HepG2 (cell line): Measurements from ENCODE around the gene N4BP2. TPM values are rescaled to one million over a fixed set of nuclear protein-coding genes. Genes with fewer than 3 reads are reported as not detected.

ENCODE experiments used
- ATAC-seq: fragments of 200-7000 bp; cut with Tn5 transposase; 3 replicates; pipeline ENCODE4 v1.9.1; 2020; ENCODE audit warnings: mild to moderate bottlenecking, moderate library complexity
- BruUV-seq: library from RNA; stranded (reverse); fragments of 400-500 nt; replicated peaks from 2 replicates; lab custom pipeline; 2021; lab: Mats Ljungman, UMichigan
- CTCF ChIA-PET: fragments of 300-600 bp; formaldehyde crosslinking; extraction: SDS; loops from one replicate; lab custom pipeline; 2021; ENCODE audit warnings: low total read pairs, inconsistent platforms, low intra/inter-chr PET ratio; lab: Yijun Ruan, JAX
- POLR2A ChIA-PET: fragments of 350-600 bp; sonication (Branson Sonifier 250); formaldehyde crosslinking; loops from one replicate; lab custom pipeline; 2020; ENCODE audit warnings: antibody characterized with exemption, inconsistent platforms; lab: Yijun Ruan, JAX
- DNase-seq: peaks from one replicate; pipeline ENCODE4 v3.0.0-alpha.2; 2015; ENCODE audit warnings: low spot score
- FAIRE-seq: peaks from 3 replicates; lab custom pipeline; 2011; peaks lifted over from hg19 to GRCh38; lab: Jason Lieb, UNC
- H2AFZ ChIP-seq: one replicate; pipeline ENCODE4 v1.6.1; 2011; ENCODE audit warnings: low read length, inconsistent platforms
- H3K27ac ChIP-seq: fragments of 300-600 bp; 3 replicates; pipeline ENCODE4 v1.8.0; 2011; ENCODE audit warnings: mixed run types, mild to moderate bottlenecking, mixed read lengths, low read length, inconsistent platforms; ENCODE audit not compliant: insufficient read depth; ENCODE audit errors: extremely low read length
- H3K27me3 ChIP-seq, 2 experiments: fragments of 200-600 bp in 1 of 2; 2 replicates in 1 of 2; 3 replicates in 1 of 2; pipeline versions ENCODE4 v1.6.0 to v1.8.0; 2011; ENCODE audit warnings: low read length in 2 of 2, mild to moderate bottlenecking in 2 of 2, moderate library complexity in 2 of 2, inconsistent platforms in 1 of 2; ENCODE audit not compliant: insufficient read depth in 2 of 2, control insufficient read depth in 1 of 2
- H3K36me3 ChIP-seq, 2 experiments: fragments of 200-600 bp in 1 of 2; replicated peaks in 1 of 2; 2 replicates in 1 of 2; 3 replicates in 1 of 2; pipeline versions ENCODE4 v1.5.1 to v1.8.0; 2011; ENCODE audit warnings: low read length in 2 of 2, inconsistent platforms in 1 of 2; ENCODE audit not compliant: insufficient read depth in 2 of 2, control insufficient read depth in 1 of 2
- H3K4me1 ChIP-seq: 2 replicates; pipeline ENCODE4 v1.5.1; 2012; ENCODE audit warnings: low read length, inconsistent platforms; ENCODE audit not compliant: insufficient read depth
- H3K4me2 ChIP-seq: 2 replicates; pipeline ENCODE4 v1.6.0; 2011; ENCODE audit warnings: low read depth, low read length, inconsistent platforms
- H3K4me3 ChIP-seq, 3 experiments: fragments of 200-600 bp in 1 of 3; sonication (generic), shearing (Covaris generic) in 1 of 3; replicated peaks in 1 of 3; 2 replicates each; pipeline ENCODE4 v1.5.1; 2011 to 2016; ENCODE audit warnings: low read length in 3 of 3, inconsistent platforms in 2 of 3, low read depth in 2 of 3, mild to moderate bottlenecking in 2 of 3, control low read depth in 1 of 3, mixed read lengths in 1 of 3; ENCODE audit not compliant: insufficient read depth in 1 of 3
- H3K79me2 ChIP-seq: one replicate; pipeline ENCODE4 v1.6.1; 2011; ENCODE audit warnings: low read length, inconsistent platforms; ENCODE audit not compliant: insufficient read depth
- H3K9ac ChIP-seq: 2 replicates; pipeline ENCODE4 v1.6.0; 2011; ENCODE audit warnings: mild to moderate bottlenecking, low read depth, low read length, inconsistent platforms; ENCODE audit not compliant: insufficient read depth
- H3K9me3 ChIP-seq: 2 replicates; pipeline ENCODE4 v1.5.1; 2012; ENCODE audit warnings: mild to moderate bottlenecking, low read length
- H4K20me1 ChIP-seq: 2 replicates; pipeline ENCODE4 v1.6.0; 2011; ENCODE audit warnings: inconsistent platforms, mild to moderate bottlenecking, low read length, moderate library complexity; ENCODE audit not compliant: insufficient read depth
- ATF5 ChIP-seq: sonication (generic); formaldehyde crosslinking; IDR thresholded peaks from 2 replicates; pipeline ENCODE4 v1.4.0; 2020; ENCODE audit warnings: mild to moderate bottlenecking, low read depth, missing genetic modification reagents
- GFI1 ChIP-seq: sonication (generic); formaldehyde crosslinking; IDR thresholded peaks from 2 replicates; pipeline ENCODE4 v1.5.0; 2020; ENCODE audit warnings: missing genetic modification reagents, mild to moderate bottlenecking, borderline replicate concordance
- HNRNPL ChIP-seq: fragments of 200-400 bp; formaldehyde crosslinking; IDR thresholded peaks from 2 replicates; pipeline ENCODE4 v1.6.1; 2017; ENCODE audit warnings: mild to moderate bottlenecking, low read depth, low read length
- HOXA9 ChIP-seq: sonication (generic); formaldehyde crosslinking; IDR thresholded peaks from 2 replicates; pipeline ENCODE4 v1.8.1; 2022; ENCODE audit warnings: missing genetic modification reagents, mild to moderate bottlenecking, moderate library complexity, borderline replicate concordance
- MIER2 ChIP-seq: IDR thresholded peaks from 2 replicates; pipeline ENCODE4 v1.6.1; 2016; ENCODE audit warnings: missing biosample characterization, missing genetic modification reagents
- NCOA1 ChIP-seq: sonication (generic); formaldehyde crosslinking; IDR thresholded peaks from 2 replicates; pipeline ENCODE4 v1.9.0; 2021; ENCODE audit warnings: missing genetic modification reagents
- PRMT3 ChIP-seq: sonication (generic); formaldehyde crosslinking; IDR thresholded peaks from 2 replicates; pipeline ENCODE4 v1.8.1; 2022; ENCODE audit warnings: low read depth, mild to moderate bottlenecking, moderate library complexity, missing genetic modification reagents, borderline replicate concordance
- RARA ChIP-seq: IDR thresholded peaks from 2 replicates; pipeline ENCODE4 v1.6.1; 2016; ENCODE audit warnings: missing genetic modification reagents, missing compliant biosample characterization
- RORA ChIP-seq: sonication (generic); formaldehyde crosslinking; IDR thresholded peaks from 2 replicates; pipeline ENCODE4 v1.5.0; 2020; ENCODE audit warnings: mild to moderate bottlenecking, missing genetic modification reagents, moderate library complexity
- ZKSCAN8 ChIP-seq: IDR thresholded peaks from 2 replicates; pipeline ENCODE4 v1.6.1; 2016; ENCODE audit warnings: borderline replicate concordance, missing genetic modification reagents, missing compliant biosample characterization
- ZNF20 ChIP-seq: sonication (generic); formaldehyde crosslinking; IDR thresholded peaks from 2 replicates; pipeline ENCODE4 v1.4.0; 2020; ENCODE audit warnings: mild to moderate bottlenecking, moderate library complexity, missing genetic modification reagents
- ZNF546 ChIP-seq: sonication (generic); formaldehyde crosslinking; conservative IDR thresholded peaks from 2 replicates; pipeline ENCODE4 v1.8.1; 2023; ENCODE audit warnings: mild to moderate bottlenecking, missing genetic modification reagents
- ZNF614 ChIP-seq: IDR thresholded peaks from 2 replicates; pipeline ENCODE4 v1.6.1; 2018; ENCODE audit warnings: missing biosample characterization, missing genetic modification reagents, inconsistent platforms, borderline replicate concordance
- WGBS: methylation state at CpG from one replicate; pipeline ENCODE4 v1.1.6; 2017; ENCODE audit warnings: low lambda C conversion rate; 5-methylcytosine and 5-hydroxymethylcytosine counted together
- in situ Hi-C: cut with HindIII; loops from 2 replicates; pipeline ENCODE4 v1.10.0; 2017; ENCODE audit warnings: low pct_unique_long_range_greater_than_20kb; ENCODE audit not compliant: extremely low pct_ligation_motif_present
- intact Hi-C: fragments of 100-400 bp; cut with micrococcal nuclease; formaldehyde crosslinking; loops from one replicate; pipeline ENCODE4 v1.10.0; 2022; ENCODE audit not compliant: unreplicated experiment
- polyA plus RNA-seq, 8 experiments: library from polyadenylated mRNA; depleted of rRNA in 3 of 8; stranded (reverse) in 7 of 8; unstranded in 1 of 8; fragments of >200 nt; fragmentation: Illumina TruSeq in 4 of 8; extraction: Trizol in 4 of 8; gene quantifications; 2 replicates each; pipeline versions ENCODE4 v1.2.1 to v1.2.3, GENCODE V29; 2011 to 2016; ENCODE audit warnings: low read depth in 4 of 8, missing spikeins in 1 of 8, mixed read lengths in 1 of 8; ENCODE audit not compliant: insufficient read depth in 1 of 8
- total RNA-seq, 5 experiments: library from RNA; depleted of rRNA; stranded (reverse); fragments of >200 nt; fragmentation: Illumina TruSeq; extraction: Trizol; gene quantifications; 2 replicates each; pipeline ENCODE4 v1.2.3, GENCODE V29; 2016; ENCODE audit warnings: low read depth in 1 of 5

N4BP2 gene
- total and polyA plus RNA-seq, 2 of the 13 experiments (the other 11 are each of a cell fraction or from before 2014, with no cell fraction given): 5.6 to 12.9 TPM

GRCh38 chr4:40040908-40041307 is 15.7 kb upstream of the N4BP2 start:
- Histone ChIP-seq H3K36me3 (no peaks in the 10 kb centered on the region), H3K4me1 (peaks cover 7% of the 10 kb centered on the region; the same call in 1 of the 2 replicates), H4K20me1 (no peaks in the 10 kb centered on the region), H3K79me2 (no peaks in the 10 kb centered on the region), H3K4me3 (no peak overlapping the region), H2AFZ (no peak overlapping the region), H3K27ac (no peak overlapping the region)
- no peak for FAIRE-seq
- CTCF ChIA-PET: no interaction called here
- no TSS peak for BruUV-seq
- TF ChIP-seq ZNF546 (CRISPR knock-in tag): no peak
- TF ChIP-seq, all 625 proteins: peak for 0
- Histone ChIP-seq H3K9me3 (no peaks in the 10 kb centered on the region), H3K9ac (no peak overlapping the region), H3K27me3 (no peaks in the 10 kb centered on the region), H3K4me2 (no peak overlapping the region)
- 79% methylated on average over 4 of the region's 4 CpGs for WGBS
- in situ Hi-C loops (no loop called here), intact Hi-C loops (loop anchor here (10.0 kb wide), 1 partner anchor 46 kb away; no protein-coding TSS in a partner anchor)
- ATAC-seq (no peak), DNase-seq (no peak)
- POLR2A ChIA-PET: no interaction called here

- POLR2A ChIA-PET: no interaction called here
Observed at GRCh38 chr4:40043786-40044185, 12.9 kb upstream of the N4BP2 start.

More at GRCh38 chr4:40043786-40044185, 12.9 kb upstream of the N4BP2 start:
- no peak for FAIRE-seq
- intact Hi-C loops (loop anchor here (10.0 kb wide), 1 partner anchor 49 kb away; no protein-coding TSS in a partner anchor), in situ Hi-C loops (no loop called here)
- Histone ChIP-seq H3K27me3 (no peaks in the 10 kb centered on the region; a peak in 1 of 5 replicates), H3K4me2 (no peak overlapping the region), H3K9ac (no peak overlapping the region), H3K4me1 (peaks cover 18% of the 10 kb centered on the region), H3K9me3 (no peaks in the 10 kb centered on the region), H3K36me3 (no peaks in the 10 kb centered on the region), H2AFZ (no peak overlapping the region)
- CTCF ChIA-PET: no interaction called here
- WGBS: 97% methylated on average over 24 of the region's 24 CpGs
- no TSS peak for BruUV-seq
- TF ChIP-seq PRMT3 (CRISPR knock-in tag) (no peak), RARA (CRISPR knock-in tag) (no peak), ZNF20 (CRISPR knock-in tag) (no peak), NCOA1 (CRISPR knock-in tag) (no peak), RORA (CRISPR knock-in tag) (no peak), ZKSCAN8 (CRISPR knock-in tag) (no peak), MIER2 (CRISPR knock-in tag) (no peak), GFI1 (no peak), ZNF614 (CRISPR knock-in tag) (no peak), ATF5 (CRISPR knock-in tag) (no peak), HNRNPL (no peak), HOXA9 (CRISPR knock-in tag) (no peak)
- TF ChIP-seq, all 625 proteins: peak for 0
- Histone ChIP-seq H3K79me2 (no peaks in the 10 kb centered on the region), H4K20me1 (no peaks in the 10 kb centered on the region), H3K4me3 (no peak overlapping the region), H3K27ac (no peak overlapping the region)
- DNase-seq: no peak
- ATAC-seq: no peak
